HCT116 (cell line): Measurements from ENCODE around the gene PRKAA2. TPM values are rescaled to one million over a fixed set of nuclear protein-coding genes. Genes with fewer than 3 reads are reported as not detected.

ENCODE experiments used
- ATAC-seq: fragments of 200-7000 bp; cut with Tn5 transposase; 2 replicates; pipeline ENCODE4 v1.9.1; 2020; ENCODE audit warnings: mild to moderate bottlenecking, moderate library complexity
- BruUV-seq: library from RNA; stranded (reverse); fragments of 400-500 nt; replicated peaks from 2 replicates; lab custom pipeline; 2021; lab: Mats Ljungman, UMichigan
- CTCF ChIA-PET: fragments of 300-600 bp; sonication (Branson Sonifier 250); formaldehyde crosslinking; loops from one replicate; lab custom pipeline; 2021; ENCODE audit warnings: antibody characterized with exemption; lab: Charles Lee
- POLR2A ChIA-PET: fragments of 300-600, 350-600 bp; sonication (Branson Sonifier 250); formaldehyde crosslinking; loops from one replicate; lab custom pipeline; 2021; ENCODE audit warnings: antibody characterized with exemption; lab: Charles Lee
- RAD21 ChIA-PET, 2 experiments: fragments of 300-600 bp; sonication (Branson Sonifier 250); formaldehyde crosslinking; loops; one replicate each; lab custom pipeline; 2023; ENCODE audit warnings: low total read pairs in 2 of 2; ENCODE audit not compliant: uncharacterized antibody in 2 of 2, unreplicated experiment in 2 of 2, low non-redundant PET in 1 of 2; lab: Charles Lee
- DNase-seq: peaks from one replicate; pipeline ENCODE4 v3.0.0-alpha.2; 2010; ENCODE audit warnings: low read depth, low spot score
- H2AFZ ChIP-seq: fragments of 200-600 bp; shearing (Covaris generic), sonication (generic); 2 replicates; pipeline ENCODE4 v1.6.1; 2017; ENCODE audit warnings: low read depth, mixed run types, mixed read lengths, antibody characterized with exemption, low read length; ENCODE audit not compliant: poor library complexity, severe bottlenecking
- H3K27ac ChIP-seq: 2 replicates; pipeline ENCODE4 v1.5.1; 2012; ENCODE audit warnings: low read depth, low read length
- H3K27me3 ChIP-seq: fragments of 200-600 bp; sonication (generic); 2 replicates; pipeline ENCODE4 v1.6.1; 2016; ENCODE audit warnings: mixed run types, low read length, mixed read lengths; ENCODE audit not compliant: insufficient read depth
- H3K36me3 ChIP-seq, 2 experiments: fragments of 200-500 bp in 1 of 2; fragments of 200-600 bp in 1 of 2; sonication (Bioruptor generic) in 1 of 2; sonication (generic) in 1 of 2; 2 replicates each; pipeline versions ENCODE4 v1.5.1 to v1.6.1; 2014 to 2016; ENCODE audit warnings: low read length in 2 of 2, inconsistent platforms in 1 of 2, mixed read lengths in 1 of 2, mixed run types in 1 of 2; ENCODE audit not compliant: insufficient read depth in 2 of 2, control insufficient read depth in 1 of 2
- H3K4me1 ChIP-seq, 2 experiments: fragments of 200-600 bp in 1 of 2; sonication (generic) in 1 of 2; 2 replicates each; pipeline versions ENCODE4 v1.5.1 to v1.6.1; 2012 to 2017; ENCODE audit warnings: low read length in 2 of 2, inconsistent platforms in 1 of 2, mild to moderate bottlenecking in 1 of 2, mixed read lengths in 1 of 2, mixed run types in 1 of 2, moderate library complexity in 1 of 2; ENCODE audit not compliant: insufficient read depth in 2 of 2, control insufficient read depth in 1 of 2
- H3K4me2 ChIP-seq: fragments of 200-600 bp; sonication (generic); 2 replicates; pipeline ENCODE4 v1.6.1; 2017; ENCODE audit warnings: mixed run types, low read length, mixed read lengths
- H3K4me3 ChIP-seq, 2 experiments: fragments of 200-600 bp in 1 of 2; sonication (generic) in 1 of 2; replicated peaks in 1 of 2; 2 replicates each; pipeline ENCODE4 v1.5.1; 2011 to 2016; ENCODE audit warnings: low read length in 2 of 2, control low read depth in 1 of 2, low read depth in 1 of 2, mild to moderate bottlenecking in 1 of 2, mixed read lengths in 1 of 2, mixed run types in 1 of 2
- H3K79me2 ChIP-seq: fragments of 200-600 bp; sonication (generic); 2 replicates; pipeline ENCODE4 v1.6.1; 2017; ENCODE audit warnings: mild to moderate bottlenecking, mixed run types, low read length, moderate library complexity, mixed read lengths; ENCODE audit not compliant: insufficient read depth
- H3K9ac ChIP-seq: fragments of 200-600 bp; sonication (generic); 2 replicates; pipeline ENCODE4 v1.6.1; 2016; ENCODE audit warnings: low read length, mixed read lengths
- H3K9me2 ChIP-seq: fragments of 200-600 bp; sonication (generic), shearing (Covaris generic); 2 replicates; pipeline ENCODE4 v1.6.1; 2017; ENCODE audit warnings: mixed run types, mild to moderate bottlenecking, moderate library complexity; ENCODE audit not compliant: insufficient read depth
- H3K9me3 ChIP-seq, 2 experiments: fragments of 200-500 bp in 1 of 2; fragments of 200-600 bp in 1 of 2; sonication (Bioruptor generic) in 1 of 2; sonication (generic) in 1 of 2; 2 replicates each; pipeline ENCODE4 v1.6.1; 2014 to 2017; ENCODE audit warnings: low read length in 2 of 2, mixed read lengths in 2 of 2, inconsistent platforms in 1 of 2, low read depth in 1 of 2, mild to moderate bottlenecking in 1 of 2, mixed run types in 1 of 2, moderate library complexity in 1 of 2; ENCODE audit not compliant: control insufficient read depth in 1 of 2, insufficient read depth in 1 of 2
- H4K20me1 ChIP-seq: fragments of 200-600 bp; sonication (generic), shearing (Covaris generic); 2 replicates; pipeline ENCODE4 v1.6.1; 2017; ENCODE audit warnings: mixed run types, mild to moderate bottlenecking, moderate library complexity; ENCODE audit not compliant: insufficient read depth
- CBX3 ChIP-seq: IDR thresholded peaks from 2 replicates; pipeline ENCODE4 v1.6.1; 2012; ENCODE audit warnings: low read depth
- CEBPB ChIP-seq: IDR thresholded peaks from 2 replicates; pipeline ENCODE4 v1.6.1; 2012; ENCODE audit warnings: low read depth
- EZH2phosphoT487 ChIP-seq: fragments of 200-600 bp; IDR thresholded peaks from 2 replicates; pipeline ENCODE4 v1.6.1; 2018; ENCODE audit warnings: antibody characterized with exemption, borderline replicate concordance
- JUND ChIP-seq: IDR thresholded peaks from 2 replicates; pipeline ENCODE4 v1.6.1; 2012
- REST ChIP-seq: IDR thresholded peaks from 2 replicates; pipeline ENCODE4 v1.6.1; 2012; ENCODE audit warnings: low read depth
- SIN3A ChIP-seq: IDR thresholded peaks from 2 replicates; pipeline ENCODE4 v1.6.1; 2012; ENCODE audit warnings: low read depth
- SP1 ChIP-seq: IDR thresholded peaks from 2 replicates; pipeline ENCODE4 v1.6.1; 2012; ENCODE audit warnings: low read depth
- YY1 ChIP-seq: IDR thresholded peaks from 2 replicates; pipeline ENCODE4 v1.6.1; 2011; ENCODE audit warnings: low read length, low read depth, moderate library complexity, mild to moderate bottlenecking; ENCODE audit not compliant: insufficient replicate concordance; ENCODE audit errors: extremely low read depth
- ZFX ChIP-seq: fragments of 450-650 bp; IDR thresholded peaks from 2 replicates; pipeline ENCODE4 v1.6.1; 2017
- ZNF274 ChIP-seq: fragments of 200-500 bp; sonication (Bioruptor generic); IDR thresholded peaks from 2 replicates; pipeline ENCODE4 v1.6.1; 2014; ENCODE audit warnings: mild to moderate bottlenecking, low read depth, low read length, inconsistent platforms
- intact Hi-C: fragments of 100-400 bp; cut with micrococcal nuclease; formaldehyde crosslinking; loops from 2 replicates; pipeline ENCODE4 v1.10.0; 2022
- total RNA-seq: library from RNA; stranded (reverse); gene quantifications from one replicate; pipeline ENCODE4 v1.2.1, GENCODE V29; 2021; ENCODE audit not compliant: unreplicated experiment

Gene PRKAA2
- total RNA-seq, 1 experiment from 2014 or later: 1.6 TPM

- Histone ChIP-seq H3K4me1 (no peaks in the 10 kb centered on the region), H2AFZ (no peak overlapping the region), H4K20me1 (no peaks in the 10 kb centered on the region), H3K79me2 (no peaks in the 10 kb centered on the region), H3K9me2 (no peaks in the 10 kb centered on the region), H3K36me3 (no peaks in the 10 kb centered on the region), H3K4me3 (no peak overlapping the region), H3K27me3 (peaks cover 5% of the 10 kb centered on the region; the same call in 1 of the 2 replicates), H3K27ac (no peak overlapping the region), H3K4me2 (no peak overlapping the region), H3K9ac (no peak overlapping the region), H3K9me3 (no peaks in the 10 kb centered on the region)
- CTCF ChIA-PET: no interaction called here
- TF ChIP-seq CBX3: no peak
- TF ChIP-seq SIN3A: no peak
- TF ChIP-seq ZFX: no peak
- no peak for TF ChIP-seq SP1
- TF ChIP-seq REST: no peak
- TF ChIP-seq YY1: no peak
- no peak for TF ChIP-seq JUND
- no peak for TF ChIP-seq EZH2phosphoT487
- no peak for TF ChIP-seq ZNF274
- TF ChIP-seq CEBPB: no peak
- BruUV-seq: no TSS peak
- DNase-seq: no peak
- RAD21 ChIA-PET: no interaction called here
- ATAC-seq: no peak
- POLR2A ChIA-PET: interaction anchor here (0.6 kb wide), 1 partner anchor 9 kb away, joined by 4 read pairs; no protein-coding TSS in a partner anchor
- intact Hi-C loops: no loop called here
These were observed 17.5 kb upstream of the PRKAA2 start for GRCh38 chr1:56627636-56628039.
